Testis (tissue), 5 donors: Measurements from ENCODE around the gene MARS2. TPM values are rescaled to one million over a fixed set of nuclear protein-coding genes. Genes with fewer than 3 reads are reported as not detected.

Experiments used
- DNase-seq: peaks from one replicate; pipeline ENCODE4 v3.0.0-alpha.2; 2019
- H3K27ac ChIP-seq, 2 donors: fragments of 200-600 bp; sonication (generic); one replicate each; pipeline ENCODE4 v1.5.1; 2019
- H3K27me3 ChIP-seq: fragments of 200-600 bp; sonication (generic); one replicate; pipeline ENCODE4 v1.5.1; 2019
- H3K36me3 ChIP-seq: fragments of 200-600 bp; sonication (generic); one replicate; pipeline ENCODE4 v1.5.1; 2017; ENCODE audit warnings: low read depth; ENCODE audit errors: missing control alignments
- H3K4me1 ChIP-seq: fragments of 200-600 bp; sonication (generic); one replicate; pipeline ENCODE4 v1.5.1; 2019
- H3K4me3 ChIP-seq, 2 donors: fragments of 200-600 bp; sonication (generic); one replicate each; pipeline ENCODE4 v1.5.1; 2017 to 2019
- H3K9me3 ChIP-seq: fragments of 200-600 bp; sonication (generic); one replicate; pipeline ENCODE4 v1.5.1; 2017
- POLR2A ChIP-seq: fragments of 450-650 bp; IDR thresholded peaks from one replicate; pipeline ENCODE4 v1.6.1; 2017; ENCODE audit warnings: antibody characterized with exemption, mild to moderate bottlenecking, moderate library complexity
- WGBS, 2 donors: methylation state at CpG; one replicate each; pipeline ENCODE4 v1.1.5; 2018; 5-methylcytosine and 5-hydroxymethylcytosine counted together
- intact Hi-C: fragments of 100-400 bp; cut with DNase I; formaldehyde crosslinking; loops from one replicate; pipeline ENCODE4 v1.15.1; 2023; ENCODE audit warnings: low total_unique reads
- long read RNA-seq, 2 donors: transcript quantifications; one replicate each; lab custom pipeline, GENCODE V29; 2026
- polyA plus RNA-seq: library from polyadenylated mRNA; stranded (reverse); fragments of 350-450 nt; fragmentation: Illumina TruSeq; extraction: RNeasy Lipid Tissue Mini Kit (QIAGEN cat#74804); gene quantifications from one replicate; pipeline ENCODE4 v1.2.3, GENCODE V29; 2014; ENCODE audit warnings: low read depth, low replicate concordance; ENCODE audit not compliant: insufficient read depth
- total RNA-seq, 2 donors: library from RNA; depleted of rRNA; stranded (reverse); fragments of >200 nt; gene quantifications; one replicate each; pipeline ENCODE4 v1.2.3, GENCODE V29; 2016
- TF ChIP-seq, protein P1 (sequence below), 3 experiments: fragments of 450-650 bp in 2 of 3; fragments of 200-600 bp in 1 of 3; sonication (generic) in 1 of 3; IDR thresholded peaks; one replicate each; pipeline ENCODE4 v1.5.1; 2016 to 2019; ENCODE audit warnings: antibody characterized with exemption in 3 of 3, mild to moderate bottlenecking in 2 of 3, moderate library complexity in 1 of 3

Gene MARS2
- total RNA-seq (1 to 10 TPM; 5.9 TPM), polyA plus RNA-seq (3.3 TPM)
- long read RNA-seq, donor 1, transcript MARS2-201 (1 exons, 3,019 nt), result major isoform, 10 of 10 reads
- long read RNA-seq, donor 1, partial matches to known transcripts, result 0 of 10 reads
- long read RNA-seq, donor 1, other reads (novel, unspliced or antisense), result 0 of 10 reads
- long read RNA-seq, donor 2, transcript MARS2-201 (1 exons, 3,019 nt), result major isoform, 7 of 7 reads
- long read RNA-seq, donor 2, partial matches to known transcripts, result 0 of 7 reads
- long read RNA-seq, donor 2, other reads (novel, unspliced or antisense), result 0 of 7 reads

DNA sequence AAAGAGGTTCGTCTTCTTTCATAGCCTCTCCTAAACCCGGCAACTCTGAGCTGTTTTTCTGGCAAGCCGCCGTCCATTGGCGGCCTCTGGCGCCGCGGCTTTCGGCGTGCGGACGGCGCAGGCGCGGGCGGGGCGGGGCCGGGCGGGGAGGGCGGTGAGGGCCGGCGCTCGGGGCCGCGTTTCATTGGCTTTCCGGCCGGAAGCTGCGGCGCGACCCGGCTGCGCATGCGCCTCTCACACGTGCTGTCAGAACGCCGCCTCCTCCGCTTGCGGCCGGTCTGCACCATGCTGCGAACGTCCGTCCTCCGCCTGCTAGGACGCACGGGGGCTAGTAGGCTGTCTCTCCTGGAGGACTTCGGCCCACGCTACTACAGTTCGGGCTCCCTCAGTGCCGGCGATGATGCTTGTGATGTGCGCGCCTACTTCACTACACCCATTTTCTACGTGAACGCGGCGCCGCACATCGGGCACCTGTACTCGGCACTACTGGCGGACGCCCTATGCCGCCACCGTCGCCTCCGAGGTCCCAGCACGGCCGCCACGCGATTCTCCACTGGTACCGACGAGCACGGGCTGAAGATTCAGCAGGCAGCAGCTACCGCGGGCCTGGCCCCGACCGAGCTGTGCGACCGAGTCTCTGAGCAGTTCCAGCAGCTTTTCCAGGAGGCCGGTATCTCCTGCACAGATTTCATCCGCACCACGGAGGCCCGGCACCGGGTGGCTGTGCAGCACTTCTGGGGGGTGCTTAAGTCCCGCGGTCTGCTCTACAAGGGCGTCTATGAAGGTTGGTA lies at the start of gene MARS2:
MARS2 (plus strand) TSS at position 249 of the 791 bp plus-strand sequence; CDS start at position 286, 37 bp downstream.
- Histone ChIP-seq H3K36me3 (no peaks in the 10 kb centered on the region), H3K9me3 (no peaks in the 10 kb centered on the region), H3K27me3 (no peaks in the 10 kb centered on the region), H3K27ac (peak within 1 kb of the TSS; percentile 80 to 83), H3K4me3 (peak within 1 kb of the TSS; percentile 80 to 86), H3K4me1 (peaks cover 19% of the 10 kb centered on the region)
- WGBS, 2 donors, result 0 to 4% methylated on average over 10 to 73 of the region's 86 CpGs
- intact Hi-C loops, result no loop called here
- peak; percentile 92 for DNase-seq
- TF ChIP-seq, protein P1, sequence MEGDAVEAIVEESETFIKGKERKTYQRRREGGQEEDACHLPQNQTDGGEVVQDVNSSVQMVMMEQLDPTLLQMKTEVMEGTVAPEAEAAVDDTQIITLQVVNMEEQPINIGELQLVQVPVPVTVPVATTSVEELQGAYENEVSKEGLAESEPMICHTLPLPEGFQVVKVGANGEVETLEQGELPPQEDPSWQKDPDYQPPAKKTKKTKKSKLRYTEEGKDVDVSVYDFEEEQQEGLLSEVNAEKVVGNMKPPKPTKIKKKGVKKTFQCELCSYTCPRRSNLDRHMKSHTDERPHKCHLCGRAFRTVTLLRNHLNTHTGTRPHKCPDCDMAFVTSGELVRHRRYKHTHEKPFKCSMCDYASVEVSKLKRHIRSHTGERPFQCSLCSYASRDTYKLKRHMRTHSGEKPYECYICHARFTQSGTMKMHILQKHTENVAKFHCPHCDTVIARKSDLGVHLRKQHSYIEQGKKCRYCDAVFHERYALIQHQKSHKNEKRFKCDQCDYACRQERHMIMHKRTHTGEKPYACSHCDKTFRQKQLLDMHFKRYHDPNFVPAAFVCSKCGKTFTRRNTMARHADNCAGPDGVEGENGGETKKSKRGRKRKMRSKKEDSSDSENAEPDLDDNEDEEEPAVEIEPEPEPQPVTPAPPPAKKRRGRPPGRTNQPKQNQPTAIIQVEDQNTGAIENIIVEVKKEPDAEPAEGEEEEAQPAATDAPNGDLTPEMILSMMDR (IDR thresholded peaks at IDR 0.05), result no peak
- TF ChIP-seq POLR2A, result no peak

DNA sequence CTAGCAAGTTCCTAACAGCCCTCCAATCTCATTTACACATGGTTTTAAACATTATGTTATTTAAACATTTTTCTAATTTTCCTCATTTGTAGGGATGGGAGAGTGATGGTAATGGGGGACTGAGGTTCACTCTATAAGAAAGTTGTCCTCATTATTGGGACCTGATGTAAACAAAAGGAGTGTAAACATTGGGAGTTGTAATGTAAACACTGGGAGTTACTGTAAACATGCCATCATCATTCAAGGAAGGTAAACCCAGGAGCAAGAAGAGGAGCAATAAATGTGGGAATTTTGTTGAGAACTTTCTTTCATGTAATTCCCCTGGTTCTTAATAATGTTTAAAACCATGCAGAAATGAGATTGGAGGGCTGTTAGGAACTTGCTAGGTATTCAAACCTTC lies 47.6 kb upstream of the MARS2 start:
- no peak for DNase-seq
- Histone ChIP-seq H3K9me3 (no peaks in the 10 kb centered on the region), H3K4me1 (no peaks in the 10 kb centered on the region), H3K36me3 (no peaks in the 10 kb centered on the region), H3K27ac (no peak overlapping the region), H3K4me3 (no peak overlapping the region), H3K27me3 (no peaks in the 10 kb centered on the region)
- intact Hi-C loops, result no loop called here
- TF ChIP-seq, protein P1 (IDR thresholded peaks at IDR 0.05), result no peak
- TF ChIP-seq POLR2A, result no peak

DNA sequence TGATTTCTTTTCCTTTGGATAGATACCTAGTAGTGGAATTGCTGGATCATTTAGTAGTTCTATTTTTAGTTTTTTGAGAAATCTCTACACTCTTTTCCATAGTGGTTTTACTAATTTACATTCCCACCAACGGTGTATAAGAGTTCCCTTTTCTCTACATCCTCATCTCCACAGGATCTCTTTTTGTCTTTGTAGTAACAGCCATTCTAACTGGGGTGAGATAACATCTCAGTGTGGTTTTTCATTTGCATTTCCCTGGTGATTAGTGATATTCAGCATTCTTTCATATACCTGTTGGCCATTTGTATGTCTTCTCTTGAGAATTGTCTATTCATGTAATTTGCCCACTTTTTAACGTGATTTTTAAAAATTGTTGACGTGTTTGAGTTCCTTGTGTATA lies 43.5 kb upstream of the MARS2 start:
- no peak overlapping the region for H3K27ac ChIP-seq
- no peaks in the 10 kb centered on the region for H3K9me3 ChIP-seq
- TF ChIP-seq POLR2A, result no peak
- TF ChIP-seq, protein P1 (IDR thresholded peaks at IDR 0.05), result no peak
- no peaks in the 10 kb centered on the region for H3K36me3 ChIP-seq
- no peak overlapping the region for H3K4me3 ChIP-seq
- H3K27me3 ChIP-seq, result no peaks in the 10 kb centered on the region
- WGBS, 2 donors, result 75 to 88% methylated on average over 3 of the region's 3 CpGs
- DNase-seq, result no peak
- no peaks in the 10 kb centered on the region for H3K4me1 ChIP-seq
- intact Hi-C loops, result no loop called here

DNA sequence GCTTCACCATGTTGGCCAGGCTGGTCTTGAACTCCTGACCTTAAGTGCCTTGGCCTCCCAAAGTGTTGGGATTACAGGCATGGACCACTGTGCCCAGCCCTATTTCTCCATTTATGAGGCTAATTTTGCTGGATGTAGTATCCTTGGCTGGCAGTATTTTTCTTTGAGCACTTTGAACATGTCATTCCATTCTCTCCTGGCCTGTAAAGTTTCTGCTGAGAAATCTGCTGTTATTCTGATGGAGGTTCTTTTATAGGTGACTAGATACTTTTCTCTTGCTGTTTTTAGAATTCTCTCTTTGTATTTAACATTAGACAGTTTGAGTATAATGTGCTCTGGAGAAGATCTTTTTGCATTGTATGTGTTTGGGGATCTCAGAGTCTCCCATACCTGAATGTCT lies 38.9 kb upstream of the MARS2 start:
- Histone ChIP-seq H3K4me3 (no peak overlapping the region), H3K27me3 (no peaks in the 10 kb centered on the region), H3K27ac (no peak overlapping the region), H3K9me3 (no peaks in the 10 kb centered on the region), H3K4me1 (no peaks in the 10 kb centered on the region), H3K36me3 (no peaks in the 10 kb centered on the region)
- TF ChIP-seq, protein P1 (IDR thresholded peaks at IDR 0.05), result no peak
- TF ChIP-seq POLR2A, result no peak
- DNase-seq, result no peak
- intact Hi-C loops, result no loop called here
